DMS114 treated with DMSO at 0.1 percent for 48 hours (cell line): ENCODE measurements around the gene CPNE8.

Experiments used
- DNase-seq: peaks from one replicate; lab custom pipeline; 2025; ENCODE audit not compliant: unreplicated experiment; lab: John Stamatoyannopoulos, UW

The CPNE8 gene

DNA sequence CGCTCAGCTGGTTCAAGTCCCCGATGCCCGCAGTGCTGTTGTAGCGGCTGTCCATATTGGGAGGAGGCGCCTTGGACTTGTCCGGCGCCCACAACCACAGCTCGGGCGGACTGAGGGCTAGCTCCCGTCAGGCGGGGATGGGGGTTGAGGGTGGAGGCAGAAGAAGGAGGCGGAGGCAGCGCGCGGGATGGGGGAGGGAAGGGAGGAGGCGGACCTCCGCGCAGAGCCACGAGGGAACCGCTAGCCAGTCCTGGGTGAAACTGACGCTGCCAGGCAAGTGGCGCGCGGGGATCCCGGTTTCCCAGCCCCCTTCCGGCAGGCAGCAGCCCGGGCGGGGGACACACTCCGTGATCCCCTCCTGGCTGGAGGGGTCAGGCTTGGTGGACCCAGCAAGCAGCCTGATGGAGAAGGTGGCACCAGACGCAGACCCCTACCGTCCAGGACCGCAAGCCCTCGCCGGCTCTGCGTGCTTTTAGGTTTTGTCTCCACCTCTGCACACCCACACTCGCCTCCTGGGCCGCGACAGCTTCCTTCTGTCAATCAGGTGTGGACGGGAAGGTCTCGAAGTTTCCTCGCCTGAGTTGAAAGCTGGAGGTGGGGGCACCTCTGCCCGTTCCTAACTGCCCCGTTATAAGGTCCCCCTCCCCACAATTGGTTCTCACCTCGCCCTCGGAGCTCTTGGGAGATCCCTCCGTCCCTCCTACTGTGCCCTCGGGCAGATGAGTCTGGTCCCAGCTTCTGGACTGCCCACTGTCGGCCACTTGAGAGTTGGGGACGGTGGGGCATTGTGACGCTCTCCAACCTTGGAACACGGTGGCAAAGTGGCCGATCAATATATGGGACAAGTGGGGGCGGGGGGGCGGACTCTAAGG, at the start of gene CPNE8:
TSS of gene CPNE8 (minus strand) at position 112 of the 872 bp plus-strand sequence. CDS start at position 55, 57 bp downstream.
- DNase-seq, result no peak

DNA sequence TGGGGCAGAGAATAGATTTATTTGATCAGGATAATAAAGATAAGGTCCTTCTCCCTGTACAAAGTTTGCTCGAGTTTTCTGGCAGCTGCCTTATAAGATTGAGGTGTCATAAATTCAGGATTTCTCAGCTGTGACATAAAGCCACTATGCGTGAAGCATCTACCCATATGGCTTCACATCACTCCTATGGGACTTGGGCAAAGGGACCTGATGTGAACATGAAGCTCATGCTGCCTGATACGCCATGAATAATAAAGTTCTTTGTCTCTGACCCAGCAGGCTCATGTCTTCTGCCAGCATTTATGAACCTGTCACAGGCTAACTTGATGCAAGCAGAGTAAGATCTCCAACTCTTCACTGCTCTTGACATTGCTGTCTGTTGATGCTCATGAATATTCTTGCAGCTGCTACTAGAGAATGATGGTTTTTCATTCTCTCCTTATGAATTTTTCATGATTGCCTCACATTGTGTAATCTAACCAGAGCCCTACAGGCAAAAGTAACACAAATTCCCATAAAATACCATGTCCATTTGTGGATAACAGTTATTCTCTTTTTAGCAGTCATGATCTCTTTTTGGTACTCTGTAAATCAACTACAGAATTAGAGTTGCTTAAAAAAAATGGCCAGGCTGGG, 49.0 kb upstream of the CPNE8 start:
- DNase-seq, result no peak

DNA sequence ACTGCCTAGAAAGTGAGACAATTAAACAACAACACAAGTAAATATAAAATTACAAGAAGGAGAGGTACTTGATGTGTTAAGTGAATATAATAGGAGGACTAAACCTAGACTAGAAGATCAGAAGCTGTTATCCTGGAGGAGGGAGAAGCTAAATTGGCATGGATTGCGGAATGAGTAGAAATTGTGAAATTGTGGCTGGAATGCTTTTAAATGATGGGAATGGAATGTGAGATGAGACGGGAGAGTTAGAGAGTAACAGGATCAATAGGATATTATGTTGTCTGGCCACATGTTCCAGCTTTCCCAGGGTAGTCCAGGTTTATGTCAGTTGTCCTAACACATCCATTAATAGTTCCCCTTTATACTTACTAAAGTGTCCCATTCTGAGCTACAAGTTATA, 44.0 kb upstream of the CPNE8 start:
- DNase-seq, result no peak

DNA sequence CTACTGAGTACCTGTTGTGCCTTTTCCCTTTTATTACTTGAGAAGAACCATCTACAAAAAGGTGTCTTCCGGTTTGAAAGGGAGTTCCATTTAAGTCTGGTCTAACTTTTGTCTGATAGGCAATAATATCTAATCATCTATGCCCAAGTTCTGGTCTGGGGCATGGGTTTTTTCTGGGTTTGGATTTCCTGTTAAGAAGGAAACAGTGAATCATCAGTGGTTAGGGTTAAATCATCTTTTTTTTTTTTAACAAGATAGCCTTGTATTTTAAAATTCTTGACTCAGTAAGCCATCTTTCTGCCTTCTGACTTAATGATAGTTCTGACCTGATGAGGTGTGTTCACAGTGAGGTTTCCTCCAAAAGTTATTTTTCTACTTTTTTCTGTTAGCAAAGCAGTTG, 29.3 kb upstream of the CPNE8 start:
- no peak for DNase-seq

DNA sequence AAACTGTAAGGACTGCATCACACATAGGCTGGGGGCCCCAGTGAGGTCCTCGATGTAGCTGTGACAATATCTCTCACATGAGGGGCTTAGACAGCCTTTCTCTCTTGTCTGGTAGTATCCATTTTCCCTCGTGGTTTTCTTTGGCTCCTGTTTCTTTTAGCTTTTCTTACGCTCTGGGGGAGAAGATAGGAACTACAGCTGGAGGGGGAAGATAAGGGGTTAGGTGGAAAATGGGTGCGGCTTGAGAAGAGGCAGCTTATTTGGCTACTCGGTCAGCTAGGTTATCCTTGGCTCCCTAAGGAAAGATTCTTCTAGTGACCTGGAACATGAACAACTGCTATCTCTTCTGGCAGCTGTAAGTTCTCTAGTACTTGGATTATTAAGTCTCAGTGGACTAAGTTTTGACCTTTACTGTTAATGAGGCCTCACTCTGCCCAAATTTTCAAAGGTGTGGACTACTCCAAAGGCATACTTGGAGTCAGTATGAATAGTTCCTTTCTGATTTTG, 28.7 kb upstream of the CPNE8 start:
- no peak for DNase-seq

DNA sequence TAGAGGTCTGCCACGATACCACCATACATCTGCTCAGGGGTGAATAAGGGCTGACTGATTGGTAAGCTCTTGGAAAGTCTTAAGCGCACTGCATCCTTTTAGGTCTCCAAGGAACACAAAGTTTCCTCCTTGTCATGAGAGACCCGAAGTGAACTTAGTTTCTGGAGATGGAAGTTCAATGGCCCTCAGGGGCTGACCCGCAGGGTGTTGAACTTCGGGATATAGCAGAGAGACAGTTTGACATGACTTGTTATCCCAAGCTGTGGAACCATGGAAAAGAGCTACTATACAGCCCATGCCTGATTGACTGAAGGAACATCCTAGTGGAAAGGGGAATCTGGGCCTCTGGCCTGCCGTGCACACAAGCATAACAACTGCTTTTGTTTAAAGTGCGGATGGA, 26.9 kb upstream of the CPNE8 start:
- no peak for DNase-seq

DNA sequence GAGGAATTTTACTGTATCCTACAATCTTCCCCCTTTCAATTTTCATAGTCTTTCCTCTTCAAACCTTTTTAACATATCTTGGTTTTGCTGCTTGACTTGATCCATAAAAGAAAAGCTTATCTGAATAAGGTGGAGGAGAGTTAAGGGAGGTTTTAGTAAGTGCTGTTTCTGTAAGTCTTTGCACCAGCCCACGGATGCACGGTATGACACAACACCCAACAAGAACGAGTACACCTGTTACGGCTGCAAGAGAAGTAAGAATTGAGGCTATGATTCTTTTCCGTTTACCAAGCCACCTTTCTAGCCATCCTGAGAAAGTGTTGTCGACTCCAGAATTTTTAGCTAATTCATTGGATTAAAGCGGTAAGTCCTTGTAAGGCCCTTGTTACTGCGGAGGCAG, 26.1 kb upstream of the CPNE8 start:
- DNase-seq, result no peak

DNA sequence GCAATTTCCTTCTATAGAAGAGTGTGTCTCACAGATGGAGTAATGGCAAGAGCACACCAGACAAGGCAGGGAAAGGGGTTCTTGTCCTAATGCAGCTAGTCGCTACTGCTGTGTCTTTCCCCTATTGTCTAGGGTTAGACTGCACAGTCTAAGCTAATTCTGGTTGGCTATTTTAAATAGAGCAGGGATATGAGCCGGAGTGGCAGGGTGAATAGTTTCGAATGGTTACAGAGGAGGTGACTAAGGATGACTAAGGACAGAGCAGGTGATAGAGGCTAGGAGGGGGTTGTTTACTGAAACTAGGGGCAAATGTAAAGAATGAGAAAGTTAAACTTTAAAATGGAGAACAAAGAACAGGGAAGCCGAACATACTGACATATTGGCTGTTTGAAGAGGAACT, 25.6 kb upstream of the CPNE8 start:
- no peak for DNase-seq

DNA sequence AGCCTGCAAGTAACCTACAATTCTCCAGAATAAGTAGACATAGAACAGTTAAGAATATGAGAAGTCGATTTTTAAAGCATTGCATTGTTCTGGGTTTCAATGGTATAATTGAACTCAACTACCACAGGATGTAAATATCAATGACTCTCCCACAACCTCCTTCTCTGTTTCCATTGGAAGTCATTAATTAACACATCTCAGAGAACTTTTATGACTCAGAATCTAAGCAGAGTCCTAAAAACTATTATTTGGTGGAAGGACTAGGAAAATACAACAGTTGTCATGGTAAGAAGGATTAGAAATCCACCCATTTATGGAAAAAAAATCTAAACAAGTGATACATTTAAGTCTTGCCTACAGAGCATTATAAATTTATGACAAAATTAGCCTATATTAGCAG, 21.1 kb upstream of the CPNE8 start:
- no peak for DNase-seq

DNA sequence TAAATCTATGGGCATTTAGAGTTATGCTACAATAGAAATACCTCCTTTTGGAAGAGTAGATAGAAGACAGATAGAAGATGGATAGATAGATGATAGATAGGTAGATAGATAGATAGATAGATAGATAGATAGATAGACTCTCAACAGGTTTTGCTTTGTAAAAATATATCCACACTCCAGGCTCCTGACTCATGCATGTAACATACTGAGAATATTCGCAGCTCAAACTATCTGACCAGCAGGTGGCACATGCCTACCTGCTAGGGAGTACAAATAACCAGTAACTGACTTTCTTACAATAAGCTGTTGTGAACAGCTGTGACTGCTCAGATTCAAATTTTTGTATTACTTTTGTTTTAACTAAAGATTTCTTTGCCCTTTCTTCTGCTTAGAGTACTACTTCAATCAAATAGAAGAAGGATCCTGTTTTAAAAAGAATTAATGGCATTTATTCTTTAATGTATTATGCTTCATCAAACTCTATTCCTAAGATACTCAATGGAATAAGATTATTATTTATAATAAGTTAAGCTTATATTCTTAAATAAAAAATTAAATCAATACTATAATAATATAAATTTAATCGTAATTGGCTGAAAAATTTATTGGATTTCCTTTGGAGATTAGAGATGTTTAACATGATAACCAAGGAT, 15.8 kb upstream of the CPNE8 start:
- DNase-seq, result peak; percentile 48

DNA sequence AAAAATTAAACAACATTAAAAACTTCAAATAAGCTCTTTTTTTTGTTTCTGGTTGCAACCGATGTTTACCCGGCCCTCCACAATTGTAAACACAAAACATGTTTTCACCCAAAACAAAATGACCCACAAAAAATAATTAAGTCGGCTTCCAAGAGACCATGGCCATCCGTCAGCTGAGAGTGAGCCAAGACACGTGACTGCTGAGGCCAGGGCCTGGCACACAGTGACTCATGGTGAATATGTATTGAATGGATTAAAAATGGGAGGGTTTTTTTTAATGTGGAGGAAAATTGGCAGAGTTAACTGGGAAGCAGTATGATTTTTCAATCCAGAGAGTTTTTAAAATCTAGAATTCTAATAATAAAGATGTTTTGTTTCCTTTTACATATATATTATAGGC, 13.8 kb upstream of the CPNE8 start:
- DNase-seq, result no peak

DNA sequence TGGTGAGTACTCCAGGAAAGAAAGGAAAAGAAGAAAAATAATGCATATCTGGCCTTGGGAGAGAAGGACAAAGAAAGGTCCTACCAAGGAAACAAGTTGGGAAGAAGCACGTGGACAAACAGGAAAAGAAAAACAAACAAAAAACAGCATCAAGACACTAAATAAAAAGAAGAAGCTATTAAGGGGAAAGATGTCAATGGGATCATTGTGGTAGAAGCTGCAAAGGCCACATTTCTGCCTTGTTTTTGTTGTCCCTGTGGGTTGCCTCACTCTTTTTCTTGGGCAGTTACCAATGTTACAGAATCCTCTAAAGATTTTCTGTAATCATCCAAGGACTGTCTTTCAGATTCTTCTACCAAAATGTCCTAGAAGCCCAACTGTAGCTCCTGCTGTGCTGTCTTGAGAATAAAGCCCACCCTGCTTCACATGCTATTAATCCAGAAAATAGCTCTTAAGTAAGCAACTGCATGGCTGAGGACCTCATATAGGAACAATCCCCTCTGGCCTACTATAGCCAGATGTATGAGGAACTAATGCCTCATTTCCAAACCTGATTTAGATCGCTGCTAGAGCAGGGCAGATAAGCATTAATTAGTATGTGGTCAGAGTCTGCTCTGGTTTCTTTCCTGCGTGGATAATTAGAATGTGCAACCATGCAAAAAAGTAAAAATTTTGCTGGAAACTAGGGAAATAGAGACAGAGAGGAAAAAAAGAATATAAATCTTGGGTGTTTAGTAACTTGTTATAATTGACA, 10.2 kb upstream of the CPNE8 start:
- no peak for DNase-seq

DNA sequence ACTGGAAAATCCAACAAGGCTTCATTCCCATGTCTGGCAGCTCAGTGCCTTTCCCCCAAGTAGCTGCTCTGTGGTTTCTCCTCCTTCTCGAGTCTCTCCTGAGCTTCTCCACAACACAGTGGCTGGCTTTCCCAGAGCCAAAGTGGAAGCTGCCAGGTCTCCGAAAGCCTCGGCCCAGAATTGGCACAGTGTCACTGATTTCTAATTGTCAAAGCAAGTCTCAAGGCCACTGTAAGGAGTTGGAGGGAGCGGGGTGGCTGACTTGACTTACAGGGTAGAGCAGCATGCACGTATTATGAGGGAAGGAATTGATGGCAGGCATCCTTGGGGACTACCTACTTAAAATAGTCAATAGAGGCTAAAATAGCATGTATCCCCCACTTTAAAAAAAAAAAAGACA, 6.7 kb upstream of the CPNE8 start:
- DNase-seq, result no peak

DNA sequence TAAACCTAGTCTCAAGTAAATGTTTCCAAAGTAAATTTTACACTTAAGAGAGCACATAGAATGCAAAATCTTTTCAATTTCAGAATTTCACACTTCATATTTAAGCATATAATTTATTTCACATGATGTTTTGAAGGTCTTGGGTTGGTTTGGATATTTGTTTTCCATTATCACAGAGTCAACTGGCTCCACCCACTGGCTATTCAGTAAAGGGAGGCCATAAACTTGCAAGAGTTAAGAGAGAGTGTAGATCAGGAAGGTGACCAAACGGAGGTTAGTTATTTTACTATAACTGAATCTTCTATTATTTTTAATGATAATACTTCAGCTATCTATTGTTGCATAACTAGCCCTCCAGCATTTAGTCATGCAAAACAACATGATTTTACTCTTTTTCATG, 6.2 kb upstream of the CPNE8 start:
- no peak for DNase-seq

DNA sequence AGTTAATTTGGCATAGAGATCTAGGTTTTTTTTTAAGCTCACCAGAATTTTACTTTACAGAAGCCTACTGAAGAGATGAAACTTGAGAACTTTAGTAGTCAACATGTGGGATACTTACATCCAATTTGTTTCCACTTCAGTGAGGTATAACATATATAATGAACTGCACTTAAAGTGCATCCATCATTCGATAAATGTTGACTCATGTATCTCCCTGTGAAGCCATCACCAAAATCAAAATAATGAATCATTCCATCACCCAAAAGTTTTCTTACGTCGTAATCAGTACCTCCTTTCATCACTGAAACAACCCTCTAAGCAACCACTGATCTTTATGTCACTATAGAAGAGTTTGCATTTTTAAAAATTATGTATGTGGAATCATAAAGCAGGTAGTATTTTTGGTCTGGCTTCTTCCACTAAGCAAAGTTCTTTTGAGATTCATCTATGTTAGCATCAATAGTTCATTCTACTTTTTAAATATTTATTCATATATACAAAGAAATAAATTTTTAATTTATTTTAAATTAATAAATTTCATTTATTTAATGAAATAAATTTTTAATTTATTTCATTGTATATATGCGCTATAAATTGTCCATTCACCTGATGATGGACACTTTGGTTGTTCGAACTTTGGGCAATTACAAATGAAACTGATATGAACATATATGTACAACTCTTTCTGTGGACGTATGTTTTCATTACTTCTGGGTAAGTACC, 2.0 kb upstream of the CPNE8 start:
- DNase-seq, result no peak

DNA sequence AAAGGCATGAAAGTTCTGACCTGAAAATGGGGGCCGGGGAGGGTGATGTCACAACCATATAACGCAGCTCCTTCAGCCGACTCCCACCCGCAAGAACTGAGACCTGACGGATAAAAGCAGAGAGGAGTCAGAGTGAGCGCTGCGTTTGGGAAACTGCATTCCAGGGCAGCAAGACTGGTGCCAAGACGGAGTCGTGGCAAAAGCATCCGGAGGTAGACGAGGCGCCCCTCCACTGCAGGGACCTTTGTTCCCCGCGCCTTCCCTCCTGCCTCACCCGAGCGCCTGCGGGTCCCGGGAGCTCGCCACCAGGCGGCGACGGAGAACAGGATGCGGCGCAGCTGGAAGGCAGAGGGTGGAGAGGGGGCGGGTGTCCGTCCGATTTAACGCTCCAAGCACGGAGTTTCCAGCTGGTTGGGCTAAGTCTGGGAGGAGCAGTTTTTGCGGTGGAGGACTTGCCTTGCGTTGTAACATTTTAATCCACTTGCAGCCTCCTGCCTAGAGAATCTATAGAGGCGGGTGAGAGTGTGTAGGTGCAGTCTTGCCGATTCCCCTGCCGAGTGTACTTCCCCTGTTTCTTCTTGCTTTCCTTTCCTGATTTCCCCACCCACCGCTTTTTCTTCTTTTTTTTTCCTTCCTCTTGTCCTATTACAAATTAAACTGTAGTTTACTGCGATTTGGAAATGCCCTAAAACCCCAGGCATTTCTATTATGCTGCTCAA, 1.2 kb upstream of the CPNE8 start:
- peak; percentile 41 for DNase-seq

DNA sequence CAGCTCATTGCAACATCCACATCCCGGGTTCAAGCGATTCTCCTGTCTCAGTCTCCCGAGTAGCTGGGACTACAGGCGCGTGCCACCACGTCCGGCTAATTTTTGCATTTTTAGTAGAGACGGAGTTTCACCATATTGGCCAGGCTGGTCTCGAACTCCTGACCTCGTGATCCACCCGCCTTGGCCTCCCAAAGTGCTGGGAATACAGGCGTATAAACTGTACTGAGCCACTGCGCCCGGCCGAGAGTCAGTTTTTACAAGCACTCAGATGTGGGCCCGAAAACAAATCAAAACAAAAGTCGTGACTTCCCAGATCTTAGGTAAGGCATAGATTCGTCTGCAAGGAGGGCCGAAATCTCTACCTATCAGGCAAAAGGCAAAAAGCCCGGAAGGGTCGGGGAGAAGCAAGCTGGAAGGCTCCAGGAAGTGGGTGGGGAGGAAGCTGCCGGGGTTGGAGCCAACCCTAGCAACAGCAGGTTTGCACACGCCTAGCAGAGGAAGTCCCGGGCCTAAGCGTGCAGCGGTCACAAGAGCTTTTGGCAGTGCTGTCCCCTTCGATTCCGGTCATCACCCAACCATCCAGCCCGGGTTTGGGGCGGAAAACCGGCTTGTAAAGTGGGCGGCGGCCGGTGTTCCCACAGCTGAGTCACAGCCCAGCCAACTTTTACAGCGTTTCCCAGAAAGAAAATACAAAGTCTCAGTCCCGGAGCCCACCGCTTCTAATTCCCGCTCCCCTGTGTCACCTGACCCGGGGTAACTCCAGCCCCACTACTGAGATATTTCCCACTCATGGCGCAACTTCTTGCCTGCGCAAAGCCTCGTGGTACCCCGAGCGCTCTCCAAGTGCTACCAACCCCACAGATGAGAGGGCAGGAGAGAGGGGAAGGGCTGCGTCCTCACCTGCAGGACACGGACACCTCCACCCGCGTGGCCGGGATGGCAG, 583 bp downstream of the CPNE8 start:
- no peak for DNase-seq

DNA sequence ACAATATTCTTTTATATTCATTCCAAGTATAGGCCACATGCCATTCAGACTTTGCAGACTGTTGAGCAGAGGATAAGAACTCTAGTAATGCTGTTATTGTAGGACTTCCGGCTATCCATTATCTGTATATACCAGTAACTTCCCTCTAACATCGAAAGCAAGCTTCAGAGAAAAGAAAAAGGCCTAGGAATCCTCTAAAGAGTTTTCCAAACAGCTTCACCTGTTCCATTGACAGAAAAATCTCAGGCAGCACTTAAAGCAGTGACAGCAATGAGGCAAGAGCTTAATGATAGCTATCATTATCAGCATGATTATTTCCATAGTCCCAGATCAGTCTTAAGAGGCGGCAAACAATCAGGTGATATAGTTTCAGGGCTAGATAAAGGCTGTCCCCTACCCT, 1.8 kb downstream of the CPNE8 start:
- no peak for DNase-seq
